ENCODE results near the gene RAP1A.

RAP1A gene

GRCh38 chr1:111619635-111620440 lies at the start of gene RAP1A:
RAP1A (plus strand) TSS chr1:111619789; CDS start chr1:111691361, 71,572 bp downstream.
- DNase-seq = peak; percentile 88
- in situ Hi-C loops (cut with HindIII; ENCODE audit: low pct_ligation_motif_present, low pct_unique_long_range_greater_than_20kb, low sequenced_read_pairs) = no loop called here

GRCh38 chr1:111569913-111570312 lies 49.7 kb upstream of the RAP1A start:
- no peak for DNase-seq
- in situ Hi-C loops (cut with HindIII; ENCODE audit: low pct_ligation_motif_present, low pct_unique_long_range_greater_than_20kb, low sequenced_read_pairs) = no loop called here

GRCh38 chr1:111570781-111571181 lies 48.8 kb upstream of the RAP1A start:
- in situ Hi-C loops (cut with HindIII; ENCODE audit: low pct_ligation_motif_present, low pct_unique_long_range_greater_than_20kb, low sequenced_read_pairs) = no loop called here
- no peak for DNase-seq

- in situ Hi-C loops (cut with HindIII; ENCODE audit: low pct_ligation_motif_present, low pct_unique_long_range_greater_than_20kb, low sequenced_read_pairs) = no loop called here
Observed at GRCh38 chr1:111571239-111571638, 48.4 kb upstream of the RAP1A start.

GRCh38 chr1:111571987-111572386 lies 47.6 kb upstream of the RAP1A start:
- DNase-seq = peak; percentile 12
- in situ Hi-C loops (cut with HindIII; ENCODE audit: low pct_ligation_motif_present, low pct_unique_long_range_greater_than_20kb, low sequenced_read_pairs) = no loop called here

More at GRCh38 chr1:111571239-111571638, 48.4 kb upstream of the RAP1A start:
- DNase-seq = no peak

- in situ Hi-C loops (cut with HindIII; ENCODE audit: low pct_ligation_motif_present, low pct_unique_long_range_greater_than_20kb, low sequenced_read_pairs) = no loop called here
- DNase-seq = no peak
Observed at GRCh38 chr1:111576547-111576946, 43.0 kb upstream of the RAP1A start.

GRCh38 chr1:111577814-111578213 lies 41.8 kb upstream of the RAP1A start:
- in situ Hi-C loops (cut with HindIII; ENCODE audit: low pct_ligation_motif_present, low pct_unique_long_range_greater_than_20kb, low sequenced_read_pairs) = no loop called here

GRCh38 chr1:111581166-111581565 lies 38.4 kb upstream of the RAP1A start:
- in situ Hi-C loops (cut with HindIII; ENCODE audit: low pct_ligation_motif_present, low pct_unique_long_range_greater_than_20kb, low sequenced_read_pairs) = no loop called here
- DNase-seq = no peak

More at GRCh38 chr1:111577814-111578213, 41.8 kb upstream of the RAP1A start:
- DNase-seq = no peak

GRCh38 chr1:111582016-111582415 lies 37.6 kb upstream of the RAP1A start:
- DNase-seq = no peak
- in situ Hi-C loops (cut with HindIII; ENCODE audit: low pct_ligation_motif_present, low pct_unique_long_range_greater_than_20kb, low sequenced_read_pairs) = no loop called here

- in situ Hi-C loops (cut with HindIII; ENCODE audit: low pct_ligation_motif_present, low pct_unique_long_range_greater_than_20kb, low sequenced_read_pairs) = no loop called here
- DNase-seq = no peak
Observed at GRCh38 chr1:111582644-111583618, 36.7 kb upstream of the RAP1A start.

GRCh38 chr1:111585447-111586086 lies 34.0 kb upstream of the RAP1A start:
- no peak for DNase-seq
- in situ Hi-C loops (cut with HindIII; ENCODE audit: low pct_ligation_motif_present, low pct_unique_long_range_greater_than_20kb, low sequenced_read_pairs) = no loop called here

GRCh38 chr1:111586112-111586511 lies 33.5 kb upstream of the RAP1A start:
- in situ Hi-C loops (cut with HindIII; ENCODE audit: low pct_ligation_motif_present, low pct_unique_long_range_greater_than_20kb, low sequenced_read_pairs) = no loop called here
- DNase-seq = no peak

- in situ Hi-C loops (cut with HindIII; ENCODE audit: low pct_ligation_motif_present, low pct_unique_long_range_greater_than_20kb, low sequenced_read_pairs) = no loop called here
- no peak for DNase-seq
Observed at GRCh38 chr1:111587509-111588174, 31.9 kb upstream of the RAP1A start.

GRCh38 chr1:111591937-111592336 lies 27.7 kb upstream of the RAP1A start:
- in situ Hi-C loops (cut with HindIII; ENCODE audit: low pct_ligation_motif_present, low pct_unique_long_range_greater_than_20kb, low sequenced_read_pairs) = no loop called here
- DNase-seq = no peak

GRCh38 chr1:111592389-111593361 lies 26.9 kb upstream of the RAP1A start:
- in situ Hi-C loops (cut with HindIII; ENCODE audit: low pct_ligation_motif_present, low pct_unique_long_range_greater_than_20kb, low sequenced_read_pairs) = no loop called here
- DNase-seq = peak; percentile 63

GRCh38 chr1:111593403-111594305 lies 25.9 kb upstream of the RAP1A start:
- in situ Hi-C loops (cut with HindIII; ENCODE audit: low pct_ligation_motif_present, low pct_unique_long_range_greater_than_20kb, low sequenced_read_pairs) = no loop called here
- no peak for DNase-seq
